ENCODE measurements around the gene FDXR. TPM values are rescaled to one million over a fixed set of nuclear protein-coding genes. Genes with fewer than 3 reads are reported as not detected.
A peak's percentile ranks its signal among the peaks of the same experiment; 100 is the strongest.

The FDXR gene
- total and polyA plus RNA-seq, 9 of the 15 experiments (the other 6 are each of a cell fraction or from before 2014, with no cell fraction given), result 0.89 to 70.7 (median 30.9) TPM

- TF ChIP-seq TCF7 (IDR thresholded peaks at IDR 0.05; ENCODE audit: borderline replicate concordance), result no peak
- TF ChIP-seq RNF219 (CRISPR knock-in tag; IDR thresholded peaks at IDR 0.05), result no peak
- no peak for TF ChIP-seq STAT5A (IDR thresholded peaks at IDR 0.05; ENCODE audit: borderline replicate concordance, low read length)
- peak; percentile 74 for TF ChIP-seq U2AF1 (optimal IDR thresholded peaks at IDR 0.05; ENCODE audit: low read depth, low read length)
- no peak for TF ChIP-seq SP1 (CRISPR knock-in tag; IDR thresholded peaks at IDR 0.05)
- no peak for TF ChIP-seq ZNF75A (CRISPR knock-in tag; IDR thresholded peaks at IDR 0.05)
- TF ChIP-seq TAF7 (tag; IDR thresholded peaks at IDR 0.05), result peak; percentile 84
- no peak for TF ChIP-seq POLR2AphosphoS2 (IDR thresholded peaks at IDR 0.05; ENCODE audit: low read length)
- no peak for TF ChIP-seq ESRRB (CRISPR knock-in tag; IDR thresholded peaks at IDR 0.05; ENCODE audit: borderline replicate concordance)
- no peak for TF ChIP-seq E2F3 (CRISPR knock-in tag; IDR thresholded peaks at IDR 0.05)
- no peak for TF ChIP-seq NFE2 (IDR thresholded peaks at IDR 0.05; ENCODE audit: low read depth)
- no peak for TF ChIP-seq MTF1 (CRISPR knock-in tag; IDR thresholded peaks at IDR 0.05; ENCODE audit: borderline replicate concordance)
- TF ChIP-seq MYBL2 (IDR thresholded peaks at IDR 0.05; ENCODE audit: low read depth), result no peak
- no peak for TF ChIP-seq MYBL2 (CRISPR knock-in tag; IDR thresholded peaks at IDR 0.05; ENCODE audit: borderline replicate concordance)
- TF ChIP-seq PCBP1 (IDR thresholded peaks at IDR 0.05; ENCODE audit: low read depth, low read length, poor library complexity, severe bottlenecking), result peak; percentile 30
- TF ChIP-seq SIX5 (IDR thresholded peaks at IDR 0.05; ENCODE audit: borderline replicate concordance in 1 of 2, insufficient read depth in 1 of 2, low read depth in 1 of 2, low read length in 2 of 2), result no peak
- TF ChIP-seq ELF2 (CRISPR knock-in tag; IDR thresholded peaks at IDR 0.05), result no peak
- no peak for TF ChIP-seq ZKSCAN8 (CRISPR knock-in tag; IDR thresholded peaks at IDR 0.05)
- TF ChIP-seq ZBTB9 (CRISPR knock-in tag; IDR thresholded peaks at IDR 0.05), result peak; percentile 43; the same call in 1 of the 2 replicates
- no peak for TF ChIP-seq GATAD2B (IDR thresholded peaks at IDR 0.05; ENCODE audit: borderline replicate concordance)
- no peak for TF ChIP-seq ZNF384 (IDR thresholded peaks at IDR 0.05; ENCODE audit: low read depth, low read length)
- TF ChIP-seq KAT7 (CRISPR knock-in tag; IDR thresholded peaks at IDR 0.05; ENCODE audit: borderline replicate concordance), result no peak
- TF ChIP-seq HIVEP1 (CRISPR knock-in tag; IDR thresholded peaks at IDR 0.05), result no peak
- TF ChIP-seq PHF8 (IDR thresholded peaks at IDR 0.05; ENCODE audit: borderline replicate concordance, low read length), result peak; percentile 61; the same call in 1 of the 2 replicates
- TF ChIP-seq ZNF239 (CRISPR knock-in tag; IDR thresholded peaks at IDR 0.05), result no peak
- no peak for TF ChIP-seq DIDO1 (tag; IDR thresholded peaks at IDR 0.05; ENCODE audit: low read depth)
- no peak for TF ChIP-seq CCAR2 (IDR thresholded peaks at IDR 0.05; ENCODE audit: low read depth, low read length)
Observed at GRCh38 chr17:74872313-74873036, at the start of gene FDXR (continued).
